GM13976 (cell line): ENCODE measurements around the gene EXOSC5.

Experiments used
- DNase-seq: peaks from one replicate; pipeline ENCODE4 v3.0.0; 2012; ENCODE audit warnings: low spot score
- CTCF ChIP-seq: IDR thresholded peaks from 2 replicates; pipeline ENCODE4 v1.5.1; 2012; ENCODE audit warnings: borderline replicate concordance, mild to moderate bottlenecking; ENCODE audit not compliant: insufficient read depth; ENCODE audit errors: extremely low read depth, missing control alignments, control extremely low read depth
- in situ Hi-C: fragments of 300-500 bp; cut with MboI; formaldehyde crosslinking; loops from one replicate; pipeline ENCODE4 v1.12.0; 2022; ENCODE audit warnings: low sequenced_read_pairs, mixed read lengths, inconsistent platforms; ENCODE audit not compliant: unreplicated experiment

Gene EXOSC5

GRCh38 chr19:41363371-41363752 is 33.8 kb downstream of the EXOSC5 start:
- in situ Hi-C loops: no loop called here
- TF ChIP-seq CTCF: no peak
- no peak for DNase-seq

- no peak for DNase-seq
- in situ Hi-C loops: no loop called here
- no peak for TF ChIP-seq CTCF
Measured at GRCh38 chr19:41362143-41362847, 34.9 kb downstream of the EXOSC5 start.

GRCh38 chr19:41359741-41360140 is 37.4 kb downstream of the EXOSC5 start:
- no peak for DNase-seq
- no peak for TF ChIP-seq CTCF
- in situ Hi-C loops: no loop called here

GRCh38 chr19:41357746-41358145 is 39.4 kb downstream of the EXOSC5 start:
- in situ Hi-C loops: no loop called here
- DNase-seq: no peak
- TF ChIP-seq CTCF: no peak

GRCh38 chr19:41356984-41357739 is 40.0 kb downstream of the EXOSC5 start:
- DNase-seq: no peak
- no peak for TF ChIP-seq CTCF
- in situ Hi-C loops: no loop called here

GRCh38 chr19:41355802-41356201 is 41.4 kb downstream of the EXOSC5 start:
- in situ Hi-C loops: no loop called here
- no peak for DNase-seq
- TF ChIP-seq CTCF: no peak
